GM19467 (cell line): ENCODE data around the gene GGA1.
"Not testable (repeated sequence)": the region's sequence is repeated elsewhere in the genome, so short reads cannot be mapped to it uniquely, and the experiment has no call there.

Experiments
- ATAC-seq: cut with Tn5 transposase; IDR thresholded peaks from one replicate; pipeline ENCODE4 v1.9.1; 2021; ENCODE audit warnings: mild to moderate bottlenecking, moderate library complexity; ENCODE audit not compliant: unreplicated experiment

Gene GGA1

DNA sequence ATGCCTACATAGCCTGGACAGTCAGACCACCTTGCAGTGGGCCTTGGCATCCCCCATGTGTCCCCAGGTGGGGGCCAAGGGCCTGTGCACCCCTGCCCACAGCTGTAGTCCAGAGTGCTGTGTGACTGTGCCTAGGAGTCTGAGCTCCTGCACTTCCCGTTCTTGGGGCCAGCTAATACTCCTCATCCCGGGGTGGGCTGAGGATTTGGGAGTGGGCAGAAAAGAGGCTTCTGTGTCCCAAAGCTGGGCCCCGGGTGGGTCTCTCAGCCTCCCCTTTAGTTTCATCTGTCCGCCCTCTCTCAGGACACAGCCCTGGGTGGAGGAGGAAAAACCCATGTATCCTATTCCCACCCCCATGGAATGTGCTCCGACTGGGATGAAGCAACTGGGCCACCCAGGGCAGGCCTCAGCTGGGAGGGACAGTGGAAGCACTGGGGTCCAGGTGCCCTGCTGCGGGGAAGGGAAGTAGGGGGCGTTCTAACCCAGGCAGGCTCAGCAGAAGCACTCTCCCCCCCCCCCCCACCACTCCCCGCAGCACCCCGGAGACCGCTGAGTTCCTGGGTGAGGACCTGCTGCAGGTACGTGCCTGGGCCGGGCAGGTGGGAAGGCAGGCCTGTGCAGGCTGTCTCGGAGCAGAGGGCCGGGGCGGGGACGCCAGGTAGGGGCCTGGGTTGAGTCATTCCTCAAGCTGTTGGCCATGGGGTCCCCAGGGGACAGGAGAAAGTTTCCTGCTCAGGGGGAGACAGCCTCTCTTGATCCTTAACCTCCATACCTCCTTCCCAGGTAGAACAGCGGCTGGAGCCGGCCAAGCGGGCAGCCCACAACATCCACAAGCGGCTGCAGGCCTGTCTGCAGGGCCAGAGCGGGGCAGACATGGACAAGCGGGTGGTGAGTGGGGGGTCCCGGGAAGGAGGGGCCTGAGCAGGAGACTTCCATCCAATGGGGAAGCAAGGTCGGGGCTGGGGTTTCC is 32.2 kb downstream of the GGA1 start:
- no peak for ATAC-seq

DNA sequence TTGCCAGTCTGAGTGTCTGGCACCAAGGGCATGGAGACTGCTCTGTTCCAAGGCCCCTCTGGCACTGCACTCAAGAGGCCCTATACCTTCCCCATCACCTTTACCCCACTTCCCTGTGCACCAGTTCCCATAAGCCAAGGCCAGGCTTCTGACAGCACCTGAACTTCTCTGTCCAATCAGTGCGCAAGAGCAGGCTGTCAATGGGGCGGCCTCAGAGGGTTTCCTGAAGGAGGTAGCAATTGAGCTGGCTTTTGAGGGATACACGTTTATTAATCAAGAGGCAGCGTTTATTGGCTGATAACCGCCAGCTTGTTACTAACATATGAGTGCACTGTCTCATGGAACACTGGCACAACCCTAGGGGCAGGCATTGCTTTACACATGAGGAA is 32.9 kb downstream of the GGA1 start:
- no peak for ATAC-seq

DNA sequence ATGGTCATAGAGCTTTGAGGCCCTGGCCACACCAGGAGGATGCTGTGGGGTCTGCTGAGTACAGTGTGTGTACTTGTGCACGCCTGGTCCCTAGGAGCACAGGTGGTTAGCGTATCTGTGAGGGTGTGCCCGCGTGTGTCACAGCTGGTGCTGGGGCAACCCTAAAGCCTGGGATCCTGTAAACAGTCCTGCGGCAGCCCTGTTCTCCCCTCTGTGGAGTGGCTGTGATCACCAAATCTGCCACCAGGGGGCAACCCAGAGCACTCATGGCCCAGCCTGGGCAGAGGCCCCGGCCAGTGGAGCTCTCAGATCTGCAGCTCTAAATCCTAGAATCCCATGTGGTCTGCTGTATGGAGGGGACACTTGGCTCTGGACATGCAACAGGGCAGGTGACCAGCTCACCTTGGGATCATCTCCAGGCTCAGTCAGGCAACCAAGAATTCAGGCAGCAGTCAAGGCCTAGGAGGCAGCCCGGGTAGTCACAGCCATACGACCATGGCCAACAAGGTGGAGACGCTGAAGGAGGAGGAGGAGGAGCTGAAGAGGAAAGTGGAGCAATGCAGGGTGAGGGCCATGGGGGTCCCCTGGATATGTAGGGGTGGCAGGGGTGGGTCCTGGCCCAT is 34.7 kb downstream of the GGA1 start:
- ATAC-seq: peak; percentile 50

GRCh38 chr22:37647317-37647716 is 38.7 kb downstream of the GGA1 start:
- ATAC-seq: no peak

GRCh38 chr22:37647928-37648327 is 39.3 kb downstream of the GGA1 start:
- ATAC-seq: no peak

DNA sequence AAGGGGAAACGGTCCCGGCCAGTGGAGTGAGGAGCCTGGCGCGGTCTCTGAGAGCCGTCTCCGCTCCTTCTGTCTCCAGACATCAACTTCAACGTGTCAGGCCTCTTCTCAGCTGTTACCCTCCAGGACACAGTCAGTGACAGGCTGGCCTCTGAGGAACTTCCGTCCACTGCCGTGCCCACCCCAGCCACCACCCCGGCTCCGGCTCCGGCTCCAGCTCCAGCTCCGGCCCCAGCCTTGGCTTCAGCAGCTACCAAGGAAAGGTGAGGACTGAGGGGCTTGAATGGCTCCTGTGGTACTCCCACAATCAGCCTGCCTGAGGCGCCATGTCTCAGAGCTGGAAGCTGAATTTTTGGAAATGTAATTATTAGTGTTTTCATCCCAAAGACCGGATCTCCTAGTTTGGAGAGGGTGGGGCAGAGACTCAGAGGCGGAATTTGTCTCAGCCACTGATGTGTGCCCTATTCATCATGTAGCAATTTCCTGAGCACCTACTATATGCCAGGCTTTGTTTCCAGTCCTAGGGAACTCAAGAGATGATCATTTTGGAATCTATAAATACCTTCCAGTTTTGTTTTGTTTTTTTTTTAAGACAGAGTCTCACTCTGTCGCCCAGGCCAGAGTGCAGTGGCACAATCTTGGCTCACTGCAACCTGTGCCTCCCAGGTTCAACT is 42.0 kb downstream of the GGA1 start:
- ATAC-seq: no peak

- ATAC-seq: no peak
Measured at GRCh38 chr22:37654563-37655251, 46.1 kb downstream of the GGA1 start.

- ATAC-seq: no peak
Measured at GRCh38 chr22:37655252-37655563, 46.6 kb downstream of the GGA1 start.

DNA sequence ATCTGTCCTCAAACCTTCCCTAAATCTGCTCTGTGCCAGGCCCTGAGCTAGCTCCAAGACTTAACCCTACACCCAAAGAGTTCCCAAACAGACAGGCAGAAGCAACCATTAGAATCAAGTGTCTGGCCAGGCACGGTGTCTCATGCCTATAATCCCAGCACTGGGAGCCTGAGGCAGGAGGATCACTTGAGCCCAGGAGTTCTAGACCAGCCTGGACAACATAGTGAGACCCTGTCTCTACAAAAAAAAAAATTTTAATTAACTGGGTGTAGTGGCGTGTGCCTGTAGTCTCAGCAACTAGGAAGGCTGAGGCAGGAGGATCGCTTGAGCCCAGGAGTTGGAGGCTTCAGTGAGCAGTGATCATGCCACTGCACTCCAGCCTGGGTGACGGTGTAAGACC is 47.9 kb downstream of the GGA1 start:
- ATAC-seq: not testable (repeated sequence)

DNA sequence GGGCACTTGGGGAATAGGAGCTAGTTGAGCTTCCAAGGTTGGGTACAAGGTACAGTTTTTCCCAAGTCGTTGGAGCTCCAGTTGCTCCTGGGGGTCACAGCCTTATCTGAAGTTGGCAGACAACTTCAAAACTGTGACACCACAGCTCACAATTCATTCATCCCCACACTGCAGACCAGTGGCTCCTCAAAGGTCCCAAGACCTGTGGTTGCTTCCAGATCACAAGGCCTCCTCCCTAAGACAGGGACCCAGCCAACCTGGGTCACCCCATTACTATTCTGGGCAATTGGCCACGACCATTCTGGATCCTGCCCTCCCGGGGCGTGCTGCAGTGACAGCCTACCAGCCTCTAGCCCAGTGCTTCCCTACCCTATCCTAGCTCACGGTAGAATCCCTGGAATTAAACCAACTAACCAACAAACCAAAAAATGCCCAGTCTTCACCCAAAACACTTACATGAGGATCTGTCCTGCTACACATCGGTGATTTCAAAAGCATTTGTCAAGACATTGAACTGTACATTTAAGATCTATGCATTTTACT is 49.0 kb downstream of the GGA1 start:
- ATAC-seq: no peak

- ATAC-seq: peak; percentile 78
Measured at GRCh38 chr22:37658133-37659065, 49.8 kb downstream of the GGA1 start, which contains the start of gene PDXP. Gene PDXP, plus strand, starts transcription at chr22:37658723. Its CDS starts 60 bp downstream, at chr22:37658783.

DNA sequence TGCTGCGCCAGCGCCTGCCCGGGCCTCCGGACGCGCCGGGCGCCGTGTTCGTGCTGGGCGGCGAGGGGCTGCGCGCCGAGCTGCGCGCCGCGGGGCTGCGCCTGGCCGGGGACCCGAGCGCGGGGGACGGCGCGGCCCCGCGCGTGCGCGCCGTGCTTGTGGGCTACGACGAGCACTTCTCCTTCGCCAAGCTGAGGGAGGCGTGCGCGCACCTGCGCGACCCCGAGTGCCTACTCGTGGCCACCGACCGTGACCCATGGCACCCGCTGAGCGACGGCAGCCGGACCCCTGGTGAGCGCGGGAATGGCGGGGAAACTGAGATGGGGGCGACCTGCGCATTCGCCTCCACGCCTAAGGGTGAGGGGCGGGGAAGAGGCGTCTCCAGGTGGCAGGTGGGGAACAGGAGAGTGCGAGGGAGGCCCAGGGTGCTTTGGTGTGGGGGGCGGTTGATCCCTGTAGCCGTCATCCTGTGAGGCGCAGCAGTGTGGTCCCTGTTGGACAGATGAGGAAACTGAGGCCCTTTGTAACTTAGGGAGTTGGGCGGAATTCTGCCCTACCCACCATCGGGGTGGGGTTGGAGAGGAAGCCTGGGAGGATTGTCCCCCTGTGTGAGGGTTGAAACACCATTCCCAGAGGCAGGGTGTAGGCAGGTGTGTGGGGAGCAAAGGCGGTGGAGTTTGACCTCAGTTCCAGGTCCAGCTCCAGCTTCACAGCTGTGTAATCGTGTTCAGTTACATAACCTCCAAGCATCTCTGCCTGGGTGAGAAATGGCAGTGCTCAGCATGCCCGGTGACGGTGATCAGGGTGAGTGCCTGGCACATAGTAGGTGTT is 50.6 kb downstream of the GGA1 start:
- peak; percentile 14 for ATAC-seq

DNA sequence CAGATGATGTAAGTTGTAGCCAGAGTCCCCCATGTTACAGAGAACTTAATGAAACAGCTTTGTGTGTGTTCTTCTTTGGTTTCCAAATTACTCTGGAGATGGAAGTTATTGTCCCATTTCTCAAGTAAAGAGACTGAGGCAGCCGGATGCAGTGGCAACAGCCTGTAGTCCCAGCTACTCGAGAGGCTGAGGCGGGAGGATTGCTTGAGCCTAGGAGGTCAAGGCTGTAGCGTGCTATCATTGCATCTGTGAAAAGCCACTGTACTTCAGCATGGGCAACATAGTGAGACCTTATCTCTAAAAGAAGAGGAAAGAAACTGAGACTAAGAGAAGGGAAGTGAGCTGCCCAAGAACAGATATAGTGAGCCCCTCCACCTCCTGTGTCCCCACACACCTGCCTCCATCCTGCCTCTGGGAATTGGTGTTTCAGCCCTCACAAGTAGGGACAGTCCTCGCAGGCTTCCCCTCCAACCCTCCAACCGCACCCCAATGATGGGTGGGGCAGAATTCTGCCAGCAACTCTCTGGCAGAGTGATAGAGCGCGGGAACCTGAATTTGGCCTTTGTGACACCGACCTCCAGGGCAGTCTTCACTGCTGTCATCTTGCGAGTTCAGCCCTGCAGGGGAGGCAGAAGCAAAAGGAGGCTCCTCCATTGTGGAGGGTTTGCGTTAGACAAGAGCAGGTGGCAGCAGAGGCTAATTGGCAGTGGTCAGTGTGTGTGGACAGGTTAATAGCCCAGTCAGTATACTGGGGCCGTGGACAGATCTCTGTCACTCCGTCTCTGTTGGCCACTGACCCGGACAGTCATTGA is 51.5 kb downstream of the GGA1 start:
- no peak for ATAC-seq

DNA sequence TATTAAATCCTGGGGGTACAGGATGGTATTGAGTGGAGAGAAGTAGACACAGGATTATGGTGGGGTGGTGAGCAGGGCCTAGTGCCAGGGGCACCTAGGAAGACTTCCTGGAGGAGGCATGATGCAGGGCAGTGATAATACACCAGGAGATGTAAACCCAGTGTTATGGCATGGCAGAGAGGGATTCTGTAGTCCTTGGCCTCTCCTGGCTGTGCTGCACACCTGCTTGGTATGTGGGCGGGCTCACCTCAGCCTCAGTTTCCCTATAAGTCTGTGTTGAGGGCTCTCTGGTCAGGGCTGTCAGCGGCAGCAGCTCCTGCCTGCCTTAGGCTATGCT is 52.0 kb downstream of the GGA1 start:
- ATAC-seq: no peak

DNA sequence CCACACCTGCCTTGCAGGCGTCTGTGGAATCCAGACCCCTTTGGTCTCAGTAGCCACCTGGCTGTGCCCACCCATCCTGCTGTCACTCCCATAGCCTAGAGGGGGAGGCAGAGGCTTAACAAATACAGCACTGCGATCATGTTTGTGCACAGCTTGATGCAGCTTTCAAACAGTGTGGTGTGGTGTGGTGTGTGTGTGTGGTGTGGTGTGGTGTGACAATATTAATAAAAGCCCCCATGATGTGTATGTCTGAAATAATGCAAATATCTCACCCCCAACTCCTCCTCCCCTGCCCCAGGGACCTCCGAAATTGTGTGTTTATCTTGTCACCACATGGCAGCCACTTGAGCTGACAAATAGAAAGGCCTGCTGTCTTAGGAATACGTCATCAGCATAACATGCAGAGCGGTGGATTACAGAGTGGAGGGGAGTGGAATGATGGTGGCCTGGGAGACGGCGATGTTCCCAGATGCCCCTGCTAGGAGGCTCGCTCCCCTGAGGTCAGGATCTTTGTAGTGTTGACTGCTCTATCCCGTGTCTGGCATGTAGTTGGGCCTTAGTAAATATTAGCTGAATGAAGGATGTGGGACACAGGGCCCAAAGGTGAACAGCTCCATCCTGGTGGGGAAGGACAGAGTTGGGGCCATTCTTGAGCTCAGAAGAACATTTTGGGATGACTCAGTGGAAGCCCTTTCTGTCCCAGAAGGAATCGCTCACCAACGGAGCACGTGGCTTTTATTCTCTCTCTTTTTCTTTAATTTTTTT is 52.7 kb downstream of the GGA1 start:
- ATAC-seq: no peak

- ATAC-seq: no peak
Measured at GRCh38 chr22:37662039-37662438, 53.4 kb downstream of the GGA1 start.

DNA sequence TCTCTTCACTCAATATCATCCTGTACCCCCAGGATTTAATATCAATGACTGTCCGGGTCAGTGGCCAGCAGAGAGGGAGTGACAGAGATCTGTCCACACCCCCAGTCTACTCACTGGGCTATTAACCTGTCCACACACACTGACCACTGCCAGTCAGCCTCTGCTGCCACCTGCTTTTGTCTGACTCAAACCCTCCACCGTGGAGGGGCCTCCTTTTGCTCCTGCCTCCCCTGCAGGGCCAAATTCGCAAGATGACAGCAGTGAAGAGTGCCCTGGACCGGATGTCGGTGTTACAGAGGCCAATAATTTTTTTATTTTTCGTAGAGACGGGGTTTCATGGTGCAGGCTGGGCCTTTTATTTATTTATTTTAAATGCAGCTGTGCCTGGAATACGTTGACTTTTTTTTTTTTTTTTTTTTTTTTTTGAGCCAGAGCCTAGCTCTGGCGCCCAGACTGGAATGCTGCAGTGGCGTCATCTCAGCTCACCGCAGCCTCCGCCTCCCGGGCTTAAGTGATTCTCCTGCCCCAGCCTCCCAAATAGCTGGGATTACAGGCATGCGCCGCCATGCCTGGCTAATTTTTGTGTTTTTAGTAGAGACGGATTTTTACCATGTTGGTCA is 55.0 kb downstream of the GGA1 start:
- ATAC-seq: no peak
